Ascending aorta (tissue), 2 donors: ENCODE results near the gene PTTG1. TPM values are rescaled to one million over a fixed set of nuclear protein-coding genes. Genes with fewer than 3 reads are reported as not detected.

Experiments
- DNase-seq, 2 donors: peaks; one replicate each; pipeline ENCODE4 v3.0.0-alpha.2; 2019; ENCODE audit warnings: low spot score in 2 of 2
- H3K27ac ChIP-seq, 2 donors: fragments of 200-600 bp; sonication (generic); one replicate each; pipeline ENCODE4 v1.5.1; 2016 to 2017; ENCODE audit warnings: mild to moderate bottlenecking in 1 of 2
- H3K27me3 ChIP-seq: fragments of 200-600 bp; sonication (generic); one replicate; pipeline ENCODE4 v1.5.1; 2017
- H3K36me3 ChIP-seq, 2 donors: fragments of 200-600 bp; sonication (generic); one replicate each; pipeline ENCODE4 v1.5.1; 2016
- H3K4me1 ChIP-seq, 2 donors: fragments of 200-600 bp; sonication (generic); one replicate each; pipeline ENCODE4 v1.5.1; 2016 to 2017; ENCODE audit warnings: mild to moderate bottlenecking in 1 of 2
- H3K4me3 ChIP-seq, 2 donors: fragments of 200-600 bp; sonication (generic); one replicate each; pipeline ENCODE4 v1.5.1; 2016 to 2017; ENCODE audit warnings: mild to moderate bottlenecking in 1 of 2
- H3K9me3 ChIP-seq, 2 donors: fragments of 200-600 bp; sonication (generic); one replicate each; pipeline ENCODE4 v1.5.1; 2016
- CTCF ChIP-seq, 3 experiments: fragments of 200-600 bp in 2 of 3; fragments of 450-650 bp in 1 of 3; sonication (generic) in 2 of 3; IDR thresholded peaks; one replicate each; pipeline ENCODE4 v1.5.1; 2016 to 2019; ENCODE audit warnings: antibody characterized with exemption in 3 of 3, mild to moderate bottlenecking in 1 of 3, moderate library complexity in 1 of 3
- intact Hi-C: fragments of 100-400 bp; cut with DNase I; formaldehyde crosslinking; loops from one replicate; pipeline ENCODE4 v1.15.1; 2023
- total RNA-seq: library from RNA; depleted of rRNA; stranded (reverse); fragments of >200 nt; gene quantifications from one replicate; pipeline ENCODE4 v1.1.0, GENCODE V29; 2016

The PTTG1 gene
- total RNA-seq, 1 donor from 2014 or later, result 8.6 TPM

GRCh38 chr5:160444407-160444806 lies 22.8 kb downstream of the PTTG1 start:
- no peak for DNase-seq
- Histone ChIP-seq H3K4me1 (no peaks in the 10 kb centered on the region), H3K4me3 (no peak overlapping the region), H3K27me3 (no peaks in the 10 kb centered on the region), H3K9me3 (no peaks in the 10 kb centered on the region), H3K36me3 (no peaks in the 10 kb centered on the region), H3K27ac (no peak overlapping the region)
- no peak for TF ChIP-seq CTCF (IDR thresholded peaks at IDR 0.05)
- intact Hi-C loops, result no loop called here

DNA sequence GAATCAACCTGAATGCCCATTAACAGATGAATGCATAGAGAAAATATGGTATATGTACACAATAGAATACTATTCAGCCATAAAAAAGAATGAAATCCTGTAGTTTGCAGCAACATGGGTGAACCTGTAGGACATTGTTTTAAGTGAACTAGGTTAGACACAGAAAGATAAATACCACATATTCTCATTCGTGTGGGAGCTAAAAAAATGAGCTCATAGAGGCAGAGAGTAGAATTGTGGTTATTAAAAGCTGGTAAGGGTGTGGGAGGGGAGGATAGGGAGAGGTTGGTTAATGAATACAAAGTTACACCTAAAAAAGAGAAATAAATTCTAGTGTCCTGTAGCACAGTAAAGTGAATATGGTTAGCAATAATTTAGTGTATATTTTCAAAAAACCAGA lies 23.5 kb downstream of the PTTG1 start:
- H3K4me1 ChIP-seq, result no peaks in the 10 kb centered on the region
- DNase-seq, result no peak
- H3K9me3 ChIP-seq, result no peaks in the 10 kb centered on the region
- intact Hi-C loops, result no loop called here
- TF ChIP-seq CTCF (IDR thresholded peaks at IDR 0.05), result no peak
- no peaks in the 10 kb centered on the region for H3K36me3 ChIP-seq
- H3K27ac ChIP-seq, result no peak overlapping the region
- no peak overlapping the region for H3K4me3 ChIP-seq
- H3K27me3 ChIP-seq, result no peaks in the 10 kb centered on the region

GRCh38 chr5:160445751-160446150 lies 24.1 kb downstream of the PTTG1 start:
- H3K36me3 ChIP-seq, result no peaks in the 10 kb centered on the region
- no peak overlapping the region for H3K4me3 ChIP-seq
- intact Hi-C loops, result no loop called here
- no peak overlapping the region for H3K27ac ChIP-seq
- no peak for DNase-seq
- H3K9me3 ChIP-seq, result no peaks in the 10 kb centered on the region
- no peak for TF ChIP-seq CTCF (IDR thresholded peaks at IDR 0.05)
- H3K27me3 ChIP-seq, result no peaks in the 10 kb centered on the region
- H3K4me1 ChIP-seq, result no peaks in the 10 kb centered on the region

DNA sequence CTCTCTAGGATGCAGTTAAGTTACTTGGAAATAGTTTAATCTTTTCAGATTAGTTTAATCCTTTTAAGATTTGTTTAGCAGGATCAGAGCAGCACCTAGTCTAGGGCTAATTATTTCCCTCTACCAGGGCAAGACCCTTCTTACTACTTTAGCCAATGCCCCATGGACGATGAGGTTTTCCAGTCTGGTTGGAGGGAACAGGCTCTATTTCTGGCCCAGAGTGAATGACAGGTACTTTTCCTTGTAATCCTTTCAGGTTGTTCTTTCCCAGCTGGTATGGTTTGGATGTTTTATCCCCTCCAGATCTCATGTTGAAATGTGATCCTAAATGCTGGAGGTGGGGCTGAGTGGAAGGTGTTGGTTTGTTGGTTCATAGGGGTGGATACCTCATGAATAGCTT lies 27.2 kb downstream of the PTTG1 start:
- H3K27ac ChIP-seq, result no peak overlapping the region
- intact Hi-C loops, result no loop called here
- no peaks in the 10 kb centered on the region for H3K36me3 ChIP-seq
- H3K4me3 ChIP-seq, result no peak overlapping the region
- no peaks in the 10 kb centered on the region for H3K27me3 ChIP-seq
- TF ChIP-seq CTCF (IDR thresholded peaks at IDR 0.05), result no peak
- H3K4me1 ChIP-seq, result no peaks in the 10 kb centered on the region
- no peaks in the 10 kb centered on the region for H3K9me3 ChIP-seq
- no peak for DNase-seq

DNA sequence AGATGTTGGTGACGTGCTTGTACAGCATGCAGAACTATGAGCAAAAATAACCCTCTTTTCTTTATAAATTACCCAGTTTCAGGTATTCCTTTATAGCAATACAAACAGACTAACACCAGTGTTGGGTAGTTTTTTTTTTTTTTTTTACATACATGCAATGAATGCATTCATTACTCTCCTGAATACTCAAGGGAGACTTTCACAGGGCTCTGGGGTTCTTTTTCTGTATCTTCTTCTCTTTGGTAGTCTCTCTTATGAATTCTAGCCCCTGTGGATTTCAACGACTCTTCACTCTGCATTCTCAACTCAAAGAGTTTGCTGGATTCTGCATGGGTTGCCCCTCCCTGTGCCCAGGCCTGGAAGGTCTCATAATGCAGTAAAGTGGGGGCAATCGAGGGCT lies 27.8 kb downstream of the PTTG1 start:
- H3K27me3 ChIP-seq, result no peaks in the 10 kb centered on the region
- H3K36me3 ChIP-seq, result no peaks in the 10 kb centered on the region
- no peak overlapping the region for H3K4me3 ChIP-seq
- no peaks in the 10 kb centered on the region for H3K9me3 ChIP-seq
- H3K4me1 ChIP-seq, result no peaks in the 10 kb centered on the region
- no peak for DNase-seq
- H3K27ac ChIP-seq, result no peak overlapping the region
- no peak for TF ChIP-seq CTCF (IDR thresholded peaks at IDR 0.05)
- intact Hi-C loops, result no loop called here
